ENCODE results near the gene SH3YL1.
A peak's percentile ranks its signal among the peaks of the same experiment; 100 is the strongest.

The SH3YL1 gene, protein sequence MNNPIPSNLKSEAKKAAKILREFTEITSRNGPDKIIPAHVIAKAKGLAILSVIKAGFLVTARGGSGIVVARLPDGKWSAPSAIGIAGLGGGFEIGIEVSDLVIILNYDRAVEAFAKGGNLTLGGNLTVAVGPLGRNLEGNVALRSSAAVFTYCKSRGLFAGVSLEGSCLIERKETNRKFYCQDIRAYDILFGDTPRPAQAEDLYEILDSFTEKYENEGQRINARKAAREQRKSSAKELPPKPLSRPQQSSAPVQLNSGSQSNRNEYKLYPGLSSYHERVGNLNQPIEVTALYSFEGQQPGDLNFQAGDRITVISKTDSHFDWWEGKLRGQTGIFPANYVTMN

DNA sequence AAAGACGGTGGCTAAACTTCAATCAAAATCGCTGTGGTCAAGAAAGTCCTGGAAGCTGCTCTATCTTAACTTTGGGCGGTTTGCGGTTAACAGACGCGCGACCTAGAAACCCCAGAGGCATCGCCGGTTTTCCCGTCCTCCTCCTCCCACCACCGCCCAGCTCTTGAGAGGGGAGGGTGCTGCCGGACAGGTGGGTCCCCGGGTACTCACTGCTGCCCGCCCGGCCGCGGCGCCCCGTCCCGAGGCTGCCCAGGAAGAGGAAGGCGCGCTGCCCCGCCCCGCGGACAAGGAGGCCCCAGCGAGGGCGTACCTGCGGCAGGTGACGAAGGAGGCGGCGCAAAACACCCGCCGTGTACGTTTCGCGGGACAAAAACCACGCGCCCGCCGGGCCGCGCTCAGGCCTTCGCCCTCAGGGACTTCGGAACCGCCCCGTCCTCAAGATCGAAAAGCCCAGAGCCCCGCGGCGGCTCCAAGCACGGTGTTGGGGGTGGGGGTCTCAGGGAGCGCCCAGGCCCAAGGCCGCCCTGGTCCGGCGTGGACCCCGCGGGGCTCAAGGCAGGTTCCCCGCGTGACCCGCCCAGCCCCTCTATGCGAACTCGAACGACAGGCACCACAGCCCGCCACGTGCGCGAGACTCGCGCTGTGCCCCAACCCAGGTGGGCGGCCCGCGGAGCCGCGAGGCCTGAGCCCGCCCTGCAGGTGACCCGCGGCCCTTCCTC lies at the start of gene SH3YL1:
SH3YL1 (minus strand) TSS at position 259 of the 719 bp plus-strand sequence; CDS start at position 211, 48 bp downstream.
- DNase-seq = peak in 2 of 3 donors; percentile 10 to 44

DNA sequence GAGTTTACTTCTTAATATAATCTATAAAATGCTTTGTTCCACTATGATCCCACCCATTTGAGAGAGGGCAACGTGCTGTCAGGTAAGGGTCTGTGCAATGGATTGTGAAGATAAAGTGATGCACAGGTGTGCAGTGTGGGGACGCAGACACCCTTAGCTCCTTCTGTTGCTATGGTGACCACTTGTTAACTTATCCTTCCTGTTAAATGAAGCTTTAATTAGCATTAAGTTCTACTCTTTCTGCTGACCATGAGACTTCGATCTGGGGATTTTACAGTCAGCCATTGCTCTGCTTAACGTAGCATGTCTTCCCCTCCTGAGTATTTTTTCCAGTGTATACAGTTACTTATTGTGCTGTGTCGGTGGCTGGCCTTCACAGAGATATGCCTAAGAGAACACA lies 47.2 kb upstream of the SH3YL1 start:
- DNase-seq = no peak

DNA sequence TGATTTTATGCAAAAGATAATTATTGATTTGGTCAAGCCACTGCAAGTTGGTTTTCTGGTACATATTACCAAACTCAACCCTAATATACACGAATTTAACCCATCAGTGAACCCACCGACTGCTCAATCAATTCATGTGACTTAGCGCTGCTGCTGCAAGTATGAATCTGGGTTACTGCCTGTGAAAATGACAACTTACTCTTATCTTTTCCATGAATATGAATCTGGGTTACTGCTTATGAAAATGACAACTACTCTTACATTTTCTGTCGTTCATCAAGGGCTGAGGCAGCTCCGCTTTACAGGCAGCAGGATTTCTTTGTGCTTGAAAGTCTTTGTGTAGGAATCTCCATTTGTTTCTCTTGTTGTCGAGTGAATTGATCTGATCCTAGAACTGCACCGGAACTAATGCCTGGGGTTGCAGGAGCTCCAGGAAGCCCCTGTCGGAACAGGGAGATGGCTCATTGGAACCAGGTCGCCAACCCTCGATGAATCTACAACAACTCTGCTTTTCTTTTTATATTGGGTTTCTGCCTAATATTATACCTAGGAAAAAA lies 46.2 kb upstream of the SH3YL1 start:
- no peak for DNase-seq

DNA sequence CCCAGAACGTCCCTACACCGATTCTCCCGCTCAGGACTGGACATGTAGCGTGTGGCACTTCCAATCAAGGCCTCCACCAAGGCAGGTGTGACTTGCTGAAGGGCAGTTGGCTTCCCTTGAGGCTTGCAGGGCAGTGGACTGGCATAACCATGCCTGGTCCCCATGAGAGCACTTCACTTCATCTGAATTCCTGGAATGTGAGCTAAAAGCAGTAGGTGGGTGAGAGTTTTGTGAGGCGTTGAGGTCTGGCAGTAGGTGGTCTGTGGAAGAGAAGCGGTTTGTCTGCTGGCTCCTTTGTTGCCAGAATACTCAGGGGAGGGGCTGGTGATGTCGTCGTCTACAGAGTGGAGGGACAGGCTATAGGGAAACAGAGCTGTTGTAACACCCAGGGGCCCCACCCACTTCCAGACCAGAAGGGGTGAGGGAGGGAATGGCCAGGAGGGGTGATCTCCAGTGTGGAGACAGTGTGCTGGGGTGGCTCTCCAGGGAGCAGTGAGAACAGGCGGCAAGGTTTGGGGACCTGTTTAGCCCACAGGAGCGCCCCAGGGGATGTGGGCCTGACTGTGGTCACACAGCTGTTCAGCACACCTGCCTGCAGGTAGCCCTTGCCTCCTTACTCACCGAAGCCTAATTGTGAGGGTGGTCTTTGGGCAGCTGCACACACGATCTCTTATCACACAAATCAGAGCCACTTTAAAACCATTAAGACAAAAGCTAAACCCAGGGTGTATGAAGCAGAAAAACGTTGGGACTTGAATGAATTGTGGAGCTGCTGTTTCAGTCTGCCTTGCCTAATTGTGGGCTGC lies 45.5 kb upstream of the SH3YL1 start:
- DNase-seq = peak in 1 of 3 donors; percentile 3

DNA sequence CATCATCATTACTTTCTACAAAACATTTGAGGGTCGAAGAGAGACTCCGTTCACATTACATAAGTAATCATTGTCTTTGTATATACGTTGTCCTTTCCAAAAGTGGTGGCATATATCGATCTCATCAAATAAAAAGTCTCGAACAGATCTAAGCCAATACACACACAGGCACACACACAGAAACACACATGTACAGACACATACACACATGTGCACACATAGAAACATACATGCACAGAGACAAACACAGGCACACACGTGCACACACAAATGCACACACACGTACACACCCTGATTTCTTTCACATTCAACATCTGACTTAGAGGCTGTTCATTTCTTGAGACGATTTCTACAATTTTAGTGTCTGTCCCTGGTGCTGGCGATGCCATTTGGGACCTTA lies 41.5 kb upstream of the SH3YL1 start:
- no peak for DNase-seq

DNA sequence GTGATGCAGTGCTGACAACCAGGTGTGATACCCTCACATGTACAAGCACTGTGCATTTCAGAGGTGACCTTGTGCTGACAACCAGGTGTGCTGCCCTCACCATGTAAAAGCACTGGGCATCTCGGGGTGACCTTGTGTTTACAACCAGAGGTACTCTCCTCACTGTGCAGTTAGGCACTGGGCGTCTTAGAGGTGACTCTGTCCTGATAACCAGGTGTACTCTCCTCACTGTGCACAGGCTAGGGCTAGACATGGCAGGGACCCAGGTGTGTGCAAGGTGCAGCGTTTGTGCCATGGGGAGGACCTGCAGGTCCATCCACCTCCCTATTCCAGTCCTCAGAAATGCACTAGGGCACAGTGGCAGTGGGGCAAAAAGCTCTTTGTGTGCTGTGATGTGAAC lies 32.5 kb upstream of the SH3YL1 start:
- DNase-seq = no peak

DNA sequence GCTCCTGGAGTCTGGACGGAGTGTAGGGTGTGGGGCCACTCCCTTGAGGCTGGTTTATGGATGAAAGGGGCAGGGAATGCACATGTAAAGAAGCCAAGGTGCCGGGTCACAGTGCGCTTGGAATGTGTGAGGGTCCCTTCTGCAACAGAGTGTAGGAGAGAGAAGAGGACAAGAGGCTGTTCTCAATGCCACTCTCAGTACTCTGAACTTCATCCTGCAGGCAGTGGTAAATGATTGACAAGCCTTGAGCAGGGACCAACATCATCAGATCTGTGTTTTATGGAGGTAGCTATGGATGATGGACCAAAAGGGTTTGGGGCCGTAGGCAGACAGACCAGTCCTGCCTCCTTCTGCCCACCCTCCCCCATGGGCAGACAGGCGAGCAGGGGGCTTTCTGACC lies 31.3 kb upstream of the SH3YL1 start:
- DNase-seq = no peak

DNA sequence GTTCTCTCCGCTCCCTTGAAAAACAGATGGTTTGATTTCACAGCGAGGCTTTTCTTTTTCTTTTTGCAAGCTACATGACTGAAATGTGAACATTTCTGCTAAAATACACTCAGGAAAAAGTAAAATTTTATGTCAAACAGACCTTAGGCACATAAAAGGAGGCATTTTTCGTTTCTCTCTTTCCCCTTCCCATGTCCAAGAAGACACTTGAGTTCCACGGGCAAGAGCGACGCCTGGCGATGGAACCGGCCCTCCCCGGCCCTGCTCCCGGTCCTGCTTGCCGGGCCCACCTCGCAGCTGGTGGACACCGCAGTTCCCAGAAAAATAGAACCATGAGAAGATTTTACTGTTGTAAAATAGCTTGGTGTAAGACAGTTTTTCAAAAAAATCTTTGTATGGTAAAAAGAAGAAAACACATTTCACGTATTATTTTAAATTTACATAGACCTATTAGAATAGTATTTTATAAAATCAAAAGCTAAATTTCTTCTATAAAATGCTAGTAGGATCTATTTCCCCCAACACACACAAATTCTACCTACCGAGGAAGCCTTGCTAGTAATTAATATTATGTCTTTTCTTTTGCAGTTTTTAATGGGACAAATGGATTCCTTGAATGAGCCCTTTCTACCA lies 26.4 kb upstream of the SH3YL1 start:
- DNase-seq = peak; percentile 55 to 85 (median 64)

DNA sequence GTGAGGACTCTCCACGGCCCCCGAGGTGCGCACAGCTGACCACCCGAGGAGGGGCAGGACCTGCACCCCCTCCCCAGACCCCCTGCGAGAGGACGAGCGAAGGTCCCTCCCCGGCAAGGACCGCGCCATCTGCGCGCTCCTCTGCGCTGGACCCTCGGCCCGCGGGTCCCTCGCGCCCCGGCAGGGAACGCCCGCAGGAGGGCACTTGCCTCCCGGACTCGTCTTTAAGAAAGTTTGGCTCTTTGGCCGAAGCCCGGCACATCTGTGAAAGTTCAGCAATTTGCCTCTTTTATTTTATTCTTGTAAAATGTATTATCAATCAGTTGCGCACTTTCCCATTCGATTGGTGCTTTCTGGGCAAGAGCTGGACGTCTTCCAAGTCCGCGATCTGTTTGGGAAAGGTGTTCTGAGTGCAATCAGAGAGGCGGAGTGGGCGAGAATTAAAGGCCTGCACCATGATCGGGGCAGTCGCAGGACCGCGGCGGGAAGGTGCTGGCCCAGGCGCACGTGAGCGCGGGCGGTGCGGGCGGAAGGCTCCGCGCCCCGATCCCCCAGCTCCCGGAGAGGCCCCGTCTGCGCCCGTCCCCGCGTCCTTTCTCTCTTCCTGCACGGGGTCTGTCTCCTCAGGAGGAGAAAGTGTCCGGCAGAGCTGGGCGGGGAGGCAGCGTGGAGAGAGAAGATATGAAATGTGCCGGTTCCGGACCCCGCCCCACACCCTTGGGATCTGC lies 25.7 kb upstream of the SH3YL1 start:
- DNase-seq = peak in 1 of 3 donors; percentile 34

DNA sequence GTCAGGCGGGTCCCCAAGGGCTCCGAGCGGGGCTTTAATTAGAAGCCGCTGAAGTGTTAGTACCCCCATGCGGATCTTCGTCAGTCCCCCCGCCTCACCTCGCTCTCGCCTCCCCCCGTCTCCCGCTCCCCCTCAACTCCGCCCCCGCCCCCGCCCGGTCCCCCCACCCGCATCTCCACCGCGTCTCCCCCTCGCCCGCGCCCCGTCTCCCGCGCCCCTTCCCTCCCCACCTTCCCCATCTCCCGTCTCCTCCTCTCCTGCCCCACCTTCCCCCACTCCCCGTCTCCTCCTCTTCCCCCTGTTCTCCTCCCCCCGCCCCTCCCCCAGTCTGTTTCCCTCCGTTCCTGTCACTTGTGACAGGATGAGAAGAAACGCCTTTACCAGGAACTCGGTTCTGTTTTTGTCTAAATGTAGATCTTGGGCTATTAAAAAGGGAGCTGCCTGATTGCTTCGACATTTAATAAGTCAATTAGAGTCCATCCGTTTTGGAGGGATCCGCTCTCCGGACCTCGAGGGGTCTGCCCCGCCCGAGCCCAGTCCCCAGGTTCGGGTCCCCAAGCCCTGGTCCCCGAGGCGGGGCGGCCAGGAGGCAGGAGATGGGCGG lies 25.0 kb upstream of the SH3YL1 start:
- peak in 1 of 3 donors; percentile 3 for DNase-seq

DNA sequence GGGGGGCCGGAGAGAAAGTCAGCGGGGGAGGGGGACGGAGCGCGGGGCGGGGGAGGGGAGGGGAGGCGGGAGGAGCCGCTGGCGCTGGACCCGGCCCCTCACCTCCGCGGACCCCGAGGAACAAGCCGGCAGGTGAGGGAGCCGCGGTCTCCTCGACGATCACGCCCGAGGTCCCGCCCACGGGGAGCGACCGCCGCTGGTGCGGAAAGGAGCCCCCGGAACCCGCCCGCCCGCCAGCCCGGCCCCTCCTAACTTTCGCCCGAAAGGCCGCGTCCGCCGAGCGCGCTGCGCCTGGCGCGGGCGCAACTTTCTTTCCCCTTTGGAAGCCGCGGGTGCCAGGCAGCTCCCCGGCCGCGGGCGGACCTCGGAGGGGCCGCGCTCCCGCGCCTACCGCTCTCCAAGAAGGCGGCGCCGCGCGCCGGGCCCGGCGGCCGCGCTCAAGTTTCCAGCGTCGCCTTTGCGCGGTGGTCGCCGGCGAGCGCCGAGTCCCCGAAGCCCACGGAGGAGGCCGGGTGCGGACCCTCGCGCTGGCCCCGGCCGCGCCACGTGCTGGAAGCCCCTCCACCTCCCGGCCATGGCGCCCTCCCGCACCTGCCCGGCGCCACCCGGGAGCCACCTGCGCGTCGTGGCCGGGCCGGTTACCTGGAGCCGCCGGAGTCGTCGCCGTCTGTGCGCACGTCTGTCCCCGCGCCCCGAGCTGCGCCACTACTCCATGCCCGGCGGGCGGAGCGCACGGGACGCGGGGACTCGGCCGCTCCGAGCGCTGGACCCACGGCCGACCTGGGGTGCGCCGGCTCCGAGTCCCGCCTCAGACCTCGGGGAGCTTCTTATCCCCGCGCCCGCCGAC lies 24.3 kb upstream of the SH3YL1 start, which contains the start of gene ALKAL2:
ALKAL2 (minus strand) TSS at position 181 of the 847 bp plus-strand sequence. CDS start 256 bp downstream, outside the sequence.
- peak in 1 of 3 donors; percentile 43 for DNase-seq

DNA sequence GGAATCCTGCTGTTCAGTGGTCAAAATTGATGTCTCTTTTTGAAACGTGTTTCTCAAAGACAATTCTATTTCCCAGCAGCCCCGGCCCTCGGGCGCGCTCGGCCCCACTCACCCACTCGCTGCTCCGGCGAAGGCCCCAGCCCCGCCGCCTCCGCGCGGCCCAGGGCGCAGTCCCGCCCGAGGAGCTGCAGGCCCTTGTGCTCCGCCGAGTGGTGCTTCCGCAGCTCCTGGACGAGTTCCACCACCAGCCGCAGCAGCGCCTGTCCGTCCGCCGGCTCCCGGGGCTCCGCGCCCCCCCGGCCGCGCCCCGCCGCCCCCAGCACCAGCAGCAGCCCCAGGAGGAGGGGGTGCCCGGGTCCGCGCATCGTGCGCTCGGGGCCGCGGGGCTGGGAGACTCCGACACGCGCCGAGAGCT lies 23.6 kb upstream of the SH3YL1 start:
- DNase-seq = peak in 2 of 3 donors; percentile 20 to 61

DNA sequence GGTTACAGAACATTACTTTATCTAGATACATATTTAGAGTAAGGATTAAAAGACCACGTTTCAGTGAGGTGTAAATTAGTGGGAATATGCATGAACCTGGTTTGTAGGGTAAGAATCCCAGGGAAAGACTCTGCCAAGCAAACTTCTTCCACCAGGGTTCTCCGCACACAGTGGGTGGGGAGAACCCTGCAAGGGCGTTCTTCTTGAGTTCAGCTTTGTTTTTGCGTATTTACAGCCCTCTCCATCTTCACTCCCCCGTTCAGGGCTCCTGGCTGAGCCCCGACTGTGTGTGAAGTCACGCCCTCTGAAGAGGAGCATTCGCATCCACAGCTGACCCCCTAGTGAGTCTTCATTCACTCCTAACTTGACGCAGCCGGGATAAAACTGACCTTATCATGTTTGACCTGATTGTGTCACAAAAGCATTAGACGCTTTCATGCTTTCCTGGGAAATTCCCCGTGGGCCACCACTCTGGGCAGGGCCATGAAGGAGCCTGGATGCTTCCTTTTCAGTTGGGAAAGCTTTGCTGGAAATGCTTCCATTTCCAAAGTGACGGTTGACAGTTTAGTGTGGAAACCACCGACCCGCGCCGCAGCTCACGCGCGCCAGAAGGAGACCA lies 23.1 kb upstream of the SH3YL1 start:
- peak; percentile 35 to 76 (median 67) for DNase-seq

DNA sequence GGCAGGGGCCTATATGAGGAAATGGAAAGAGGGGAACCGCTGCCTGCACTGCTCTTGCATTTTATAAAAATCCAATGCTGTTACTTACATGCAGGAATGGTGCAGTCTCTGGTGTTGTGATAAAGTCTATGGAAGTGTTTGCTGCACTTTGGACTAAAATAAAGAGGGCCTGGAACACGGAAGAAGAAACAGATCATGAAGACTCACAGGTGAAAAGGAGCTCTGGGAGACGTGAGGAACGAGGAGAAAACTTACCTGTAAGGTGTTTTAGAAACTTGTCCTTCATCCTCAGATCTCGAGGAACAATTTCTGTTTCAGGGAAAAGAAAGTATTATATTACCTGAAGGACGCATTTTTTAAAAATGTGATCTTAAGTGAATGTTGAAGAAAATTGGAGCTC lies 22.2 kb upstream of the SH3YL1 start:
- DNase-seq = no peak

DNA sequence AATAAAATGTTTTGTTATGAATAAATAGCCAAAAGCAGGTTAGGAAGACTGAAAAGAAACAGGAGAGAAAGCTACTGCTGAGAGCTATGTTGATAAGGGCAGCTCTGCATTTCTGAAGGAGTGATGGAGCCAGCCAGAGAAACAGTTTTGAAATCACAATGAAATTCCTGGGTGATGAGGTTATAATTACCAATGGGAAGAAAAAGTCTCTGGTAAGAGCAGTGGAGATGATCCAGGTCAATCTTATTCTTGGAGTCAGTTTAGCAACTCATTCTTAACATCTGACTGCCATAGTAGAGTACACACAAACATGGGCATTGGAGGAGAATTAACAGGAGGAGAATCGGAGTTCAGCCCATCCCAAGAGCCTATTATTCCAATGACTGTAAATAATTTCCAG lies 21.7 kb upstream of the SH3YL1 start:
- no peak for DNase-seq

DNA sequence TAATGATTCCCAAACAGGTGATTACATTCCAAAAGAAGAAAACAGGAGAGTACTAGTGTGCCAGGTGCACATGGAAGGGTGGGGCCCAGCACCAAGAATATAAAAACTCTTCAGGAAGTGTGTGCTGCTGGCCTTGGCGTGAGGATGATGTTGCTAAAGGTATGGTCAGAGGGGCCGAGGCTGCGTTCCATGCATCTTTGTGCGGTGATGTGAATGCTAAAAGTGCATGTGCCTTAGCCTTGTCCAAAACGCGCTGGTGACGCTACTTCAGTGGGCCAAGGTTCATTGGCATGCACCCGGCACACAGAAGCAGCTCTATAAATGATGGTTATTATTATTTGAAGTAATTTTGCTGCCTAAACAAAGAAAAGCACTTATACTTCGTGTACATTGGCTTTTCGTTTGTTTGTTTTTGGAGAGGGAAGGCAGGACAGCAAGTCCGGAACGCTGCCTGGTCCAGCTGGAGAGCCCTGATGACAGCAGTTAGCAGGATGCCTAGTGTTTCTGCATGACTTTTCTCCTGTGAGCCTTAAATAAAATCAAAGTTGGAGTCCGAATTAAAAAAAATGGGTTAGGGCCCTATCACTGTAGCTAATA lies 21.2 kb upstream of the SH3YL1 start:
- DNase-seq = no peak

DNA sequence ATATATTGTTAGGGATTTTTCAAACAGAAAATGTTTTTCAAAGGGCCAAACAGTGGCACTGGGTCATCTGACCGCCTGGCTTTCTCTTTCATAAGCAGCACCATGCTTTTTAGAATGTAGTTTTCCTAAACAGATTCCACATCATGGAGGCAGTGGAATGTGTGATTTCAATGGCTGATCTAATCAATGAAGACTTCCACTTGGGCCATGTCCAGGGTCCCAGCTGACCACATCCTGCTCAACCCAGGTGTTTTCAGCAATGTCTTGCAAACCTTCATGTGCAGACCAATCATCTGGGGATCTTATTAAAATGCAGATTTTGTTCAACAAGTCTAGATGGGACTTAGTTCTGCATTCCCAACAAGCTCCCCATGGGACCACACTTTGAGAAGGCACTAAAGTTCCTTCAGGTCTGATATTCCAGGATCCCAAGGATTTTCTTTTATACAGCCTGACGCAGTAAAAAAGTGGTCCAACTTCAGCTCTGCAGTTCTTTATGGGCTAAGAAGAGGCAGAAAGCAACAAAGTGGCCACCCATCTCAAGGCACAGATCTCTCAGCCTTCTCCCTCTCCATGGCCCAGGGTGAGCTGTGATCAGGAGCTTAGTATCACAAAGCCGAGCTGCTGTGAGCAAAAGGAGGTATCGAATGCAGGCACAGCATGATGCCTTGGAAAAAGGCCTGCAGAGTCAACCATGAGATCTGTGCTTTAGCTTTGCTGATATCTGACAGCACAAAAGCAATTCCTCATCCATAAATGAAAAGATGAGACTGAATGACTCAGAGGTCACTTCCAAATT lies 20.4 kb upstream of the SH3YL1 start:
- DNase-seq = no peak
